Measurements from ENCODE around the gene MACROD1. TPM values are rescaled to one million over a fixed set of nuclear protein-coding genes. Genes with fewer than 3 reads are reported as not detected.

MACROD1 gene
- total RNA-seq, 2 donors from 2014 or later = 33.5 to 68.2 TPM

DNA sequence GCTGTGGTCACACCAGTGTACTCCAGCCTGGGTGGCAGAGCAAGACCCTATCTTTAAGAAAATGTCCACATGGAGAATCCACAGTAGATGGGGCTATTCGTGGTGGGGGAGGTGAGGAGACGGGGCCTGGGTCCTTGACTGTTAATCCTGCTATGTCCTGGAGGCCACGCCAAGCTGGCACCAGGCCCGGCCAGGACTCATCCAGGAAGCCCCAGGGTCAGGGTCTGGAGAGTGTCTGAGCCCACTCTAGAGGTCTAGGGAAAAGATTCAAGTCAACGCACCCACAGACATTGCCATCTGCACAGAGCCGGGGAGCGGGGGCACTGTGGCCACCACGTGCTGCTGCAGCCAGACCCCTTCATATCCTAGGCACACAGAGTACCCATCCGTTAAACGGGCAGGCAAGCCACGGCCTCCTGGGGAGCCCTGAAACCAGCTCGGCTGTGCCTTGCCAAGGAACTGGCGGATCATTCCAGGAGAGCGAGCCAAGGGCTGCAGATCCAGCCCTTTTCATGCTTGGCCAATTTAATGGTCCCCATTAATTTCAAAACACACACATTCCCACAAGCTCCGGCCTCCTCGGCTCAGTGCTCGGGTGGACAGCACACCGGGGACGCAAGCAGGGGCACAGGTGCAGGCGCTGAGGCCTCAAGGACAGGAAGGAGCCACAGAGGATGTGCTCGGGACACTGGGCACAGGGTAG, 24.7 kb downstream of the MACROD1 start:
- H3K4me3 ChIP-seq = no peak overlapping the region
- no peak overlapping the region for H3K27ac ChIP-seq
- TF ChIP-seq POLR2A (IDR thresholded peaks at IDR 0.05) = no peak
- TF ChIP-seq POLR2AphosphoS5 (IDR thresholded peaks at IDR 0.05) = peak; percentile 48
- peaks cover 9% of the 10 kb centered on the region for H3K4me1 ChIP-seq (replicated peaks)
- H3K36me3 ChIP-seq = no peaks in the 10 kb centered on the region
- H3K9me3 ChIP-seq = no peaks in the 10 kb centered on the region
- H3K27me3 ChIP-seq (replicated peaks; ENCODE audit: insufficient read depth) = no peaks in the 10 kb centered on the region
- peak; percentile 44 for DNase-seq (ENCODE audit: low spot score)
- intact Hi-C loops (cut with DNase I) = no loop called here
- 44% methylated on average over 21 of the region's 21 CpGs for WGBS

GRCh38 chr11:64140082-64140481, 25.8 kb downstream of the MACROD1 start:
- peaks cover 9% of the 10 kb centered on the region for H3K4me1 ChIP-seq (replicated peaks)
- no peaks in the 10 kb centered on the region for H3K9me3 ChIP-seq
- no peak for DNase-seq (ENCODE audit: low spot score)
- no peaks in the 10 kb centered on the region for H3K36me3 ChIP-seq
- no peak overlapping the region for H3K4me3 ChIP-seq
- TF ChIP-seq POLR2A (IDR thresholded peaks at IDR 0.05) (no peak), CTCF (IDR thresholded peaks at IDR 0.05) (no peak), POLR2AphosphoS5 (IDR thresholded peaks at IDR 0.05) (no peak)
- no peaks in the 10 kb centered on the region for H3K27me3 ChIP-seq (replicated peaks; ENCODE audit: insufficient read depth)
- no peak overlapping the region for H3K27ac ChIP-seq
- WGBS = 88% methylated on average over 8 of the region's 8 CpGs
- intact Hi-C loops (cut with DNase I) = no loop called here

GRCh38 chr11:64139049-64139448, 26.9 kb downstream of the MACROD1 start:
- DNase-seq (ENCODE audit: low spot score) = no peak
- Histone ChIP-seq H3K9me3 (no peaks in the 10 kb centered on the region), H3K27ac (no peak overlapping the region), H3K27me3 (replicated peaks; ENCODE audit: insufficient read depth) (no peaks in the 10 kb centered on the region), H3K36me3 (no peaks in the 10 kb centered on the region), H3K4me1 (replicated peaks) (peaks cover 9% of the 10 kb centered on the region), H3K4me3 (no peak overlapping the region)
- 90% methylated on average over 15 of the region's 15 CpGs for WGBS
- no peak for TF ChIP-seq CTCF (IDR thresholded peaks at IDR 0.05)
- TF ChIP-seq POLR2AphosphoS5 (IDR thresholded peaks at IDR 0.05) = no peak
- intact Hi-C loops (cut with DNase I) = no loop called here

- intact Hi-C loops (cut with DNase I) = no loop called here
- Histone ChIP-seq H3K27me3 (replicated peaks; ENCODE audit: insufficient read depth) (no peaks in the 10 kb centered on the region), H3K4me3 (no peak overlapping the region), H3K9me3 (no peaks in the 10 kb centered on the region), H3K36me3 (no peaks in the 10 kb centered on the region), H3K27ac (no peak overlapping the region), H3K4me1 (replicated peaks) (peaks cover 9% of the 10 kb centered on the region)
- TF ChIP-seq POLR2AphosphoS5 (IDR thresholded peaks at IDR 0.05) (no peak), CTCF (IDR thresholded peaks at IDR 0.05) (peak in 1 of 4 experiments; percentile 11)
- no peak for DNase-seq (ENCODE audit: low spot score)
- 50% methylated on average over 16 of the region's 16 CpGs for WGBS
Observed at GRCh38 chr11:64138398-64138797, 27.5 kb downstream of the MACROD1 start.

GRCh38 chr11:64136765-64137441, 29.0 kb downstream of the MACROD1 start:
- intact Hi-C loops (cut with DNase I) = no loop called here
- Histone ChIP-seq H3K4me1 (replicated peaks) (peaks cover 9% of the 10 kb centered on the region), H3K27me3 (replicated peaks; ENCODE audit: insufficient read depth) (no peaks in the 10 kb centered on the region), H3K27ac (no peak overlapping the region), H3K36me3 (no peaks in the 10 kb centered on the region), H3K9me3 (no peaks in the 10 kb centered on the region), H3K4me3 (no peak overlapping the region)
- WGBS = 87% methylated on average over 17 of the region's 17 CpGs
- no peak for TF ChIP-seq CTCF (IDR thresholded peaks at IDR 0.05)
- no peak for TF ChIP-seq POLR2A (IDR thresholded peaks at IDR 0.05)
- TF ChIP-seq POLR2AphosphoS5 (IDR thresholded peaks at IDR 0.05) = no peak
- DNase-seq (ENCODE audit: low spot score) = no peak

Measured in prostate gland (tissue), 2 donors.